ENCODE results near the gene TSHR. TPM values are rescaled to one million over a fixed set of nuclear protein-coding genes. Genes with fewer than 3 reads are reported as not detected.
A peak's percentile ranks its signal among the peaks of the same experiment; 100 is the strongest.
"Not testable (repeated sequence)": the region's sequence is repeated elsewhere in the genome, so short reads cannot be mapped to it uniquely, and the experiment has no call there.

Gene TSHR
- total RNA-seq, 1 donor from 2014 or later = not detected

- DNase-seq (ENCODE audit: low read depth in 2 of 2) = no peak
These were observed 37.2 kb downstream of the TSHR start for GRCh38 chr14:80992580-80992979.

DNA sequence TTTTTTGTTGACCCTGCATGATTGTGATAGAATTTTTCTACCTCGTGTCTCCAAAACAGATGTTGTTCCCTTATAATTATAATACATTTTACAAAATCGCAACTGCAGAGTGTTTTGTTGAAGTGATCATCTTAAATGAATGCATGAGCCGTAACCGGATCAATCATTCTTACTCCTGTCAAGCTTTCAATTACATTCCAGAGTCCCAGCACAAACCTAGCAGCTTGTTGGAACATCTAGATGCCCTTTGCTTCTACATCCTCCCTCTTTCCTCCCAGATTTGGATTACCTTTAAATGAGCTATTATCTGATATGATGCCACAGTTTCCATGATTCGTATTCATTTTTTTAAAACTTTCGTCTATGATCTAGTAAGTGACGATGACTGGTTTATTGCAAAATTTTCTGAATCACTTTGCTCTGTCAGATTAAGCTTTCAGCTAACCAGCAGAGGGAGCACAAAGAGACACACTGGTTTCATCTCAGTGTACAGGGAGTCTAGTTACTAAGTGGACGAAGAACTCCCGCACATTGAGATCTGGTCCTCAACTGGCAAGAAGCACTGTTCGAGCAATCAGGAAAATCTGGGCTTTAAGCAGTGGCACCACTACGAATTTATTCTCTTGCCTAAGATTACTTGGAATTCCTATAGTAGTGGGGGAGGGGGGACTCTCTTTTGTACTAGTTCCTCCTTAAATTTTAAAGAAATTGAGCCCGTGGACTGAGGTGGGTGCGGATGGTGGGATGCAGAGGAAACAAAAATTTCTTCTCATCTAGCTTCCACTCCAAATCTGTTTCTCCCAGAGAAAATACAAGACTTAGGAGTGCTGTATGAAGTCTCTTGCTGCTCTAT lies 40.9 kb downstream of the TSHR start:
- DNase-seq (ENCODE audit: low read depth in 2 of 2) = peak; percentile 57 to 67

DNA sequence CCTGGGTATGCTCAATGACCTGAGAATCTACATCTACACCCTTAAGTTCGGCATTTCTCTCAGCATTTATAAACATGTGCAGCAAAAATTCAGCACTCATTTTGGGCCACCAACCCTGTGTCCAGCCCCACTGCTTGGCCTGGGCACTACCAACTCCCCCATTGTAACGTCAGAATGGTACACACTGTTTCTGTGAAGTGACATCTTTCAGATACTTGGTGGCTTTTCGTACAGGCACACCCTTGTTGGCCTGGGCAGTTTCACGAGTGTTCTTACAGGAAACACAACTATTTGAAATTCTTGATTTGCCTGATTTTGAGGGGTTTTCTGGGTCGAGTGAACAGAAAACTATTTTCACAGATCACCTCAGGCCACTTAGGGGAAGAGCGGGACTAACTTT lies 46.0 kb downstream of the TSHR start:
- no peak for DNase-seq (ENCODE audit: low read depth in 2 of 2)

DNA sequence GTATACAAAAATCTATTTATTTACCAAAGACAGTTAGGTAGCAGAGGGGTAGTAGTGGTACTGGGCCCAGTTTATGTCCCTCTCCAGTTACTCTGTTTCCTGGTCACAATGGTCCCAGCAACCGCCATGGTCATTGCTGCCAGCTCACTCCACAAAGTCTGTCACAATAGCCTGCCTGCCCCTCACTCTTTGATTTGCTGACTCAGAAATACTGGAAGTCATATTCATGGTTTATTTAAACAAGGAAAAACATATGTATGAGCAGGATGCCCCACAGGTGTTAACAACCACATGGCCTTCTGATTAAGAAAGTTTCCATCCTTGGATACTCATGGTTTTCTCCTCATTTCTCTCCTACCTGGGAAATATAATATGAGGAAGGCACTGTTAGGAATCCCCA lies 49.2 kb downstream of the TSHR start:
- no peak for DNase-seq (ENCODE audit: low read depth in 2 of 2)

DNA sequence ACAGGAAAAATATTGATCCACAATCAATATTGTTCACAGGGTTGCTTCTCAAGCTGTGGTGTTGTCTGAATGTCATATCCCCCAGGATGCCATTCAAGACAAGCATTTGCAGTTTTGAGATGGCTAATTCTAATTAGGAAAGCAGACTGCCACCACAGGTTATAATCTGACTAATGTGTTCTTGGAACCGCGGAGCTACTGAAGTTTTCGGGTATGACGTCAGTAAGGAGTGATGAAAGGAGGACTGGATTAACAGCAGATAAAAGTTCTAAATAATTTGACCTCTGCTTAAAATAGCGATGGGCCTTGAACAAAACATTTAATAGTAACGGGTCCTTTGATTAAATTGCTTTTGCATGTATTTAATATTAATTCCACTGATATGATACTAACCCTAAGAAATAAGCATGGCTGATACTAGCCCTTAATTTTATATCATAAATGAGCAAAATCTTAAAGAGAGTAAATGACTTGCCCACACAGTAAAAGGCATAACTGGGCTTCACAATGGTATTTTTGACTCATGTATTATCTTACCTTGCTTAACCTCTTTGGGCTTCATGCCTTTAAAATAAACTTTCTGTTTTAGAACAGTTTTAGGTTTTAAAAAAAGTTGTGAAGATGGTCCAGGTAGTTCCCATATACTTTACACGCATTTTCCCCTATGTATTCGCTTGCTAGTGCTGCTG lies 50.3 kb downstream of the TSHR start:
- DNase-seq (ENCODE audit: low read depth in 2 of 2) = no peak

DNA sequence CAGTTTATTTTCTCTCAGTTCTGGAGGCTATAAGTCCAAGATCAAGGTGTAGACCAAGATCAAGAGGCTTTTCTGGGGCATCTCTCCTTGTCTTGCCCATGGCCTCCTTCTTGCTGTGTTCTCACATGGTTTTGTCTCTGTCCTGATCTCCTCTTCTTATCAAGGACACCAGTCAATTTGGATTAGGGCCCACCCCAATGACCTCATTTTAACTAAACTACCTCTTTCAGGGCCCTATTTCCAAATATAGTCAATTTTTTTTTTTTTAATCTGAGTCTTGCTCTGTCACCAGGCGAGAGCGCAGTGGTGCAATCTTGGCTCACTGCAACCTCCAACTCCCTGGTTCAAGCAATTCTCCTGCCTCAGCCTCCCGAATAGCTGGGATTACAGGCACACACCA lies 50.8 kb downstream of the TSHR start:
- DNase-seq (ENCODE audit: low read depth in 2 of 2) = no peak

- DNase-seq (ENCODE audit: low read depth in 2 of 2) = no peak
These were observed 51.7 kb downstream of the TSHR start for GRCh38 chr14:81007131-81007530.

DNA sequence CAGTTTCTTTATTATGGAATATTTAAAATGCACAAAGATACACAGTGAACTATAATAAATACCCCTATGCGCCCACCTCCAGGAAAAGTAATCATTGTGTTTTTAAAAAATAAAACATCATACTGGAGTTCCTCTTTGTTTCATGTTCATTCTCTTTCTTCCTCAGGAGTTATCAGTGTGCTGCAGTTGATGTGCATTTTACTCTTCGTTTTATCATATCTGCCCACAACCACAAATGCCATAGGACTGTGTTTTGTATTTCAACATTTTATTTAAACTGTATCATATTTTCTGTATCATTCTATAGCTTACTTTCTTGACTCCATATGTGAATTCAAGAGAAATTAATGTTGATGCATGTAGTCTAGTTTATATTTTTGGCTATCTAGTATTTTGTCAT lies 53.9 kb downstream of the TSHR start:
- DNase-seq (ENCODE audit: low read depth in 2 of 2) = no peak

- no peak for DNase-seq (ENCODE audit: low read depth in 2 of 2)
These were observed 62.8 kb downstream of the TSHR start for GRCh38 chr14:81018251-81018650.

DNA sequence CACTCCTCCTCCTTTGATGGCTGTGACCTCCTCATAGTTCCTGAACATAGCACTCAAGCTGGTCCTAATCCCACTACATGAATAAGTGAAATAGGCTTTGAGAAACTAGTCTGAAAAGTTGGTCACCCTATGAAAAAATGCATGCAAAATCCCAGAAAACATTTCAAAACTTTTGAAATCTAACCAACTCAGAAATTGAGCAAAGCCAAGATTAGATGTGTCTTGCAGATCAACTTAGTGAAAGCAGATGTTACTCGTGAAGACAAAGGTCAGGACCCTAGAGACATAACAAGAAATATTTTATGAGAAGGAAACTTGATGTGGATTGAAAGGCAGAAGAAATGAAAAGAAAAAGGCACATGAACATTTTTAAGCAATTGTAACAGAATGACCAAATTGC lies 63.3 kb downstream of the TSHR start:
- DNase-seq (ENCODE audit: low read depth in 2 of 2) = no peak

GRCh38 chr14:81019113-81019512 lies 63.7 kb downstream of the TSHR start:
- not testable (repeated sequence) for DNase-seq (ENCODE audit: low read depth in 2 of 2)

DNA sequence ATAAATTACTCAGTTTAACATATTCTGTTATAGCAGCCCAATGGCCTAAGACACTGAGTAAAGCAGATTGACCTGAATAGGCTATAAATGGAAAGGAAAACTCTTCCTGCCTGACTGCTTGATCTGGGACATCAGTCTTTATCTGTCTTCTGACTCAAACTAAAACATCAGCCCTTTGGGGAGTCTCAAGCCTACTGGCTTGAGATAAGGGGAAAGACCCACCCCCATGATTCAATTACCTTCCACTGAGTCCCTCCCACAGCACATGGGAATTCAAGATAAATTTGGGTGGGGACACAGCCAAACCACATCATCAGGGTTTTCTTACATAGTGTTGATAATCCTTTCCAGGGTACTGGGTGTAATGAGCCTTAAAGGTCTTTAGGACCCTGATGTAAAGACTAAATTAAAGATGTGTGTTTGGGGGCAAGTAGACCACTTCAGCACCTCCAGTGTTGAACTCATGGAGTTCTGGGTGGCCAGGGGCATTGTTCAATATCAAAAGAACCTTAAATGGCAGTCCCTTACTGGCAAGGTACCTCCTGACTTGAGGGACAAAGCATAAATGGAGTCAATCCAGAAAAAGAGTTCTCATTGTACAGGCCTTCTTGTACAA lies 67.8 kb downstream of the TSHR start:
- DNase-seq (ENCODE audit: low read depth in 2 of 2) = no peak

GRCh38 chr14:81028461-81028860 lies 73.0 kb downstream of the TSHR start:
- DNase-seq (ENCODE audit: low read depth in 2 of 2) = no peak

DNA sequence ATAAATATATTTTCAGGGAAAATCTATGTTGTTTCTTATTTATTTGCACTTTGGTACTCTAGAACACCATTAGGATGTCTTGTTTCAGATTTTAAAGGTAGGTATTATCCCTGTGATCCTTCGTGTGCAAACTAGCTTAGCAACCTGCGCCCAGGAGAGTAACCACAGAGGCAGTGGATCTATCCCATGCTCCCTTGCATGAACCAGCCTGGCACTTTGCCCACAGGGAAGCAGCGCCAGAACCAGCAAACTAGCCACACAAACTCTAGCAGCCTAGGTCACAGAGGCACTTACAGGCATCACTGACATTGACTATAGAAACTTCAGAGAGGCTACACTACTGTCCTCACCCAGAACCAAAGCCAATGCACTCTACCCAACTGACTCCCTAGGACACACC lies 76.1 kb downstream of the TSHR start:
- no peak for DNase-seq (ENCODE audit: low read depth in 2 of 2)

GRCh38 chr14:81033698-81034240 lies 78.3 kb downstream of the TSHR start:
- no peak for DNase-seq (ENCODE audit: low read depth in 2 of 2)

GRCh38 chr14:81042438-81042837 lies 87.0 kb downstream of the TSHR start:
- DNase-seq (ENCODE audit: low read depth in 2 of 2) = no peak

- no peak for DNase-seq (ENCODE audit: low read depth in 2 of 2)
These were observed 96.1 kb downstream of the TSHR start for GRCh38 chr14:81051547-81051946.

DNA sequence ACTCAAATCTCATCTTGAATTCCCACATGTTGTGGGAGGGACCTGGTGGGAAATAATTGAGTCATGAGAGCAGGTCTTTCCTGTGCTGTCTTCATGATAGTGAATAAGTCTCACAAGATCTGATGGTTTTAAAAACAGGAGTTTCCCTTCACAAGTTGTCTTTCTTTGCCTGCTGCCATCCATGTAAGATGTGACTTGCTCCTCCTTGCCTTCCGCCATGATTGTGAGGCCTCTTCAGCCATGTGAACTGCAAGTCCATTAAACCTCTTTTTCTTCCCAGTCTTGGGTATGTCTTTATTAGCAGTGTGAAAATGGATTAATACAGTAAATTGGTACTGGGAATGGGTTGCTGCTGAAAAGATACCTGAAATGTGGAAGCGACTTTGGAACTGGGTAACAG lies 98.6 kb downstream of the TSHR start:
- not testable (repeated sequence) for DNase-seq (ENCODE audit: low read depth in 2 of 2)

DNA sequence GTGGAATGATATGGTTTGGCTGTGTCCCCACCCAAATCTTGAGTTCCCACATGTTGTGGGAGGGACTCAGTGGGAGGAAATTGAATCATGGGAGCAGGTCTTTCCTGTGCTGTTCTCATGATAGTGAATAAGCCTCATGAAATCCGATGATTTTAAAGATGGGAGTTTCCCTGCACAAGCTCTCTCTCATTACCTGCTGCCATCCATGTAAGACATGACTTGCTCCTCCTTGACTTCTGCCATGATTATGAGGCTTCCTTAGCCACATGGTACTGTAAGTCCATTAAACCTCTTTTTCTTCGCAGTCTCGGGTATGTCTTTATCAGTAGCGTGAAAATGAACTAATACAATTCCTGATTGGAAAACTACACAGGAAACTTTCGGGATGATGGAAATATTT lies 100.5 kb downstream of the TSHR start:
- DNase-seq (ENCODE audit: low read depth in 2 of 2) = no peak

GRCh38 chr14:81062380-81062779 lies 107.0 kb downstream of the TSHR start:
- DNase-seq (ENCODE audit: low read depth in 2 of 2) = no peak

DNA sequence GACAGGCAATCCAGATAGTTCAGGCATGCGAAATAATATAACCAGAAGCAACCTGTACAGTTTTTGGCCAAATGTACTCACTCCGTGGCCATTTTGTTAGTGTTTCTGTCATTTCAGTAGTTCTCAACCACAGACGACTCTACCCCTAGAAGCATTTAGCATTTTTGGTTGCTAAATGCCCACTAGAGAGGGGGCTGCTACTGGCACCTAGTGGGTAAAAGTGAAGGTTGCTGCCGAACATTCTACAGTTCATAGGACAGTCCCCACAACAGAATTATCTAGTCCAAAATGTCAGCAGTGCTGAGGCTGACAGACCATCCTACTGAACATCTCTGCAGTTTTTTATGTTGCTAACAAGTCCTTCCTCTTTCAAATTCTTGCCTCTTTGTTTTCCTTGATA lies 107.4 kb downstream of the TSHR start:
- no peak for DNase-seq (ENCODE audit: low read depth in 2 of 2)

- no peak for DNase-seq (ENCODE audit: low read depth in 2 of 2)
These were observed 111.3 kb downstream of the TSHR start for GRCh38 chr14:81066672-81067071.

Data from dermis microvascular lymphatic vessel endothelial cell (primary cell).